GM18873 (cell line): ENCODE results near the gene CHML.

Experiments used
- ATAC-seq: cut with Tn5 transposase; IDR thresholded peaks from one replicate; pipeline ENCODE4 v1.9.1; 2021; ENCODE audit warnings: mild to moderate bottlenecking, moderate library complexity, moderate number of reproducible peaks; ENCODE audit not compliant: unreplicated experiment, low FRiP score

The CHML gene

DNA sequence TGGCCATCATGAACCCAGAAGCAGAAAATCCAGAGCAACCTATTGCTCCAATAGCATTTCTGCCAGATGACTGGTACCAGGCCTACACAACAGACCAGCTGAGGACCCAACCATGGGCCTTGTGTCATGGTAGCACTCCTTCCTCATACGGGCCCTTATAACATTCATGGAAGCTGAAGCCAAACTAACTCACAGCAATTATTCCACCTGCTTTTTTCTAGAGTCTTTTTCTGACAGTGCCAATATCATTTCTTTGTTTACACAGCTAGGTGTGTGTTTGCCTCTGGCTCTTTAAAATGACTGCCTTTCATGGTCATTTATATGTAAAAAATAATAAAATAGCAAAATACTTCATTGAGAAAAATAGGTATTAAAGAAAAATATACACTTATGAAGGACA lies 8.0 kb upstream of the CHML start:
- ATAC-seq: no peak

DNA sequence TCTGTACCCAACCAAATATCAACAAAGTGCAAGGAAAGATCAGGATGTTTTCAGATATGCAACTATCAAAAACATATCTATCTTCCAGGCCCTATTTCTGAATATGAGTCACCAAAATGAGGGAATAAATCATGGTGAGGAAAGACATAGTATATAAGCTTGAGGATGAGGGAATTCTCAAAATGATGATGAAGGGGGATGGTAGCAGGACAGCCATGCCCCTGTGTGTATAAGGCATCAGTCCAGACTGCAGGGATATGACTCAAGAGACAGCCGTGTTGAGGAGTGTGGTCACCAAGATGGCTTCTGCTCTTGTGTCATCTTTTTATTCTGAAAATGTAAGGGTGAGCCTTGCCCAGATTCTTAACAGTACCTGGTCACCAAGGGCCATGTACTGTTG lies 7.5 kb upstream of the CHML start:
- ATAC-seq: no peak

- no peak for ATAC-seq
Measured at GRCh38 chr1:241646201-241646600, 6.0 kb upstream of the CHML start.

GRCh38 chr1:241645199-241645598 lies 5.0 kb upstream of the CHML start:
- ATAC-seq: no peak

DNA sequence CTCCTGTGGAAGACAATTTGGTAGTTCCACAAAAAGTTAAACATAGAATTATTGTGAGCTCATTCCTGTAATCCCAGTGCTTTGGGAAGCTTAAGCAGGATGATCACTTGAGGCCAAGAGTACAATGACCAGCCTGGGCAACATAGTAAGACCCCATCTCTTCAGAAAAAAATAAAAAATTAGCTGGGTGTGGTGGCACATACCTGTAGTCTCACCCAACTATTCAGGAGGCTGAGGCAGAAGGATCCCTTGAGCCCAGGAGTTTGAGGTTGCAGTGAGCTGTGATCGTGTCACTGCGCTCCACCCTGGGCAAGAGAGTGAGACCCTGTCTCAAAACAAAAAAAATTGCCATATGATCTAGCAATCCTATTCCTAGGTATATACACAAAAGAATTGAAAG lies 4.1 kb upstream of the CHML start:
- ATAC-seq: no peak

DNA sequence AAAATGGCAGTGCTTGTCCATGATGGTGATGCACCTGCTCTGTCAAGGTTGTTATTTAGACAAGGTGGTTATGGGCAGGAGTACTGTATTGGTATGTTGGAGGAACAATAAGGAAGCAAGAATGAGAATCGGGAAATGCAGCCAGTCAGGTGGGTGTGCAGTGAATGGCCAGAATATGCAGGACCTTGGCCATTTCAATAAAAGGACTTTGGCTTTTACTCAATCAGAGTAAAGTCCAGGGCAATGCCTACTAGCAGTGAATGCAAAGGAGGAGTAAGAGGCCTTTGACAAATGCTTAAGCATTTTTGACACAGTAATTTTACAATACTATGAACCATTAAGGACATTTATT lies 2.4 kb upstream of the CHML start:
- ATAC-seq: no peak

DNA sequence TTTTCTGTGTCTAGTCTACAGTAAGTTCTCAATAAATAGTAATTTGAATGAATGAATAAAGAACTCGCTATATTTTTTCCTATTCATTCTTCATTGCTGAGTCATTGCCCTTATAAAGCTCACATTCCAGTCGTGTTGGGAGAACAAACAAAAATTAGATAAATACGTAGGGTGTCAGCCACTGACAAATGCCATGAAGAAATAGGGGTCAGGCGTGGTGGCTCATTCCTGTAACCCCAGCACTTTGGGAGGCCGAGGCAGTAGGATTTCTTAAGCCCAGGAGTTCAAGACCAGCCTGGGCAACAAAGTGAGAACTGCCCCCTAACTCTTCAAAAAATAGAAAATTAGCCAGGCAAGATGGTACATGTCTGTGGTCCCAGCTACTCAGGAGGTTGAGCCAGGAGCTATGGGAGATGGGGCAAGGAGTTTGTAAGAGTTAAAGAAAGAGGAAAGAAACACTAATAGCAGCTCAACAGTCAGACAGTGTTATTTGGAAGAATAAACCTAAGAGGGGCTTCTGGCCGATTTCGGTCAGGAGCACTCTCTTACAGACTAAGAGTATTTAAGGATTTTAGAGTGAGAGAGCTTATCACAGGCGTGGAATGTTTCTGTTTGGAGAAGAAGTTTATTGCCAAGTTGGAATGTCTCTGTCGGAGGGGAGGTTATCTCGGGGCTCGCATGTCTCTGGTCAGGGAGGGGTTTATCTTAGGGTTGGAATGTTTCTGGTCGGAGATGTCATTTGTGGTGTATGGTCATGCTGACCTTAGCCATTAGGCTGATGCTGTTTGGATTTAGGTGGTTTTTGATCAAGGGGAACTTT lies 1.8 kb upstream of the CHML start:
- ATAC-seq: no peak

GRCh38 chr1:241640867-241641622 lies 876 bp upstream of the CHML start:
- no peak for ATAC-seq

DNA sequence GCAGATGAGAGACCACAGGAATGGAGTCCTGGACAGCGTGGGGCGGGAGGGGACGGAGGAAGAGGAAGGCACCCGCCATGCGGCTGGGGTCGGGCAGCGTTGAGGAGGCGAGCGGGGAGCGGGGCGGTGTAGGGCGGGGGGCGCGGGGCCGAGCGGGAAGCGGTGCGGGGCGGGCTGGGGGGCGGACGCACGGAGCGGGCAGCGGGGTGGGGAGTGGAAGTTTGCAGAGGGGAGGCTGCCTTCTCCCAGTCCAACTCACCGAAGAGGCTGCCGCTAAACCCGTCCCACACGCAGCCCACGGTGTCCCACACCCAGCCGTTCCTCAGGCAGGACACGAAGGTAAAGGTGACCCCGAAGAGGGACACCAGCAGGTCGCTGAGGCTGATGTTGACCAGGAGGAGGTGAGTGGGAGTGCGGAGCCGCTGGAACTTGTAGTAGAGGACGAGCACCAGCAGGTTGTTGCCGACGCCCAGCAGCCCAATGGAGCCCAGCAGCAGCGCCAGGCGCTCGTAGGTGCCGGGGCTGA lies 483 bp downstream of the CHML start:
- peak; percentile 46 for ATAC-seq

GRCh38 chr1:241638909-241639622 lies 1.1 kb downstream of the CHML start:
- ATAC-seq: no peak

DNA sequence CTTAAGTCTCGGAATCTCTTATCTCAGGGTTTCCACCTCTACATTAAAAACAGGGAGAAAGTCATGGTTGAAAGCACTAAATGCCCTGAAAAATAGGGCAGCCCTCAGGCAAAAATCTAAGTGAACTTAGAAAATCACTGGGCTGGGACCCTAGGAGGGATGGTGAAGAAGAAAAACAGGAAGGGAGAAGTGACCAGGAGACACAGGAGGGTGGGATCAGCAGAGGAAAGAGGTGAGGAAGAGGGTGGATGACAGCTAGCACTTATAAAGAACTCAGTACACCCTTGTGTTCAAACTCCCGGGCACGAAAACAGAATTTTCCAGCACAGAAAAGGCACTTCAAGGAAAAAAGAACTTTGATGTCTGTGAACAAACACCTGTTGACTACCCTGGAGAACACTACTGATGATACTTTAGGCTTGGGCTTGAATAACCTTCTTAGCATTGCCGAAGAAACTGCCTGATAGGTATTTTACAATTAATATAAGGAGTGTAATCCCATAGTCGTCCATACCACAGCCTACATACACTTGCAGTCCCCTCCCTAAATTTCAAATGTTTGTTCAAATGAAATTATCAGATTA lies 2.0 kb downstream of the CHML start:
- ATAC-seq: no peak

DNA sequence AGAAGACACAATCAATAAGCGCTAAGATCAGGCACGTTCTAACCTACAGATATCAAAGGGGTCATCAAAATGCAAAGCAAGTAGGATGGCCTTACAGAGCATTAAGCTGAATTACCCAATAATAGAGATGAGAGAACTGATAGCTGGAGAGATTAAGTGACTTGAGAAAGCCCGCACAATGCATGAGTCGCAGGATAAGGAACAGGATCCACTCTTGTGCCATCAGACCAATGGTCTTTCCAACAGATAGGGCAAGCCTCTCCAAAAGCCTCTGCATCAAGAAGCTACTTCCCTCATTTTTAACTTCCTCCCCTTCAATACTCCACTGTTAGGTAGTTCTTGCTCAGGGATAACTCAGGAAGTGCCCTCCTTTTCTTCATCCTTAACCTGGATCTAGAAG lies 2.6 kb downstream of the CHML start:
- ATAC-seq: no peak

DNA sequence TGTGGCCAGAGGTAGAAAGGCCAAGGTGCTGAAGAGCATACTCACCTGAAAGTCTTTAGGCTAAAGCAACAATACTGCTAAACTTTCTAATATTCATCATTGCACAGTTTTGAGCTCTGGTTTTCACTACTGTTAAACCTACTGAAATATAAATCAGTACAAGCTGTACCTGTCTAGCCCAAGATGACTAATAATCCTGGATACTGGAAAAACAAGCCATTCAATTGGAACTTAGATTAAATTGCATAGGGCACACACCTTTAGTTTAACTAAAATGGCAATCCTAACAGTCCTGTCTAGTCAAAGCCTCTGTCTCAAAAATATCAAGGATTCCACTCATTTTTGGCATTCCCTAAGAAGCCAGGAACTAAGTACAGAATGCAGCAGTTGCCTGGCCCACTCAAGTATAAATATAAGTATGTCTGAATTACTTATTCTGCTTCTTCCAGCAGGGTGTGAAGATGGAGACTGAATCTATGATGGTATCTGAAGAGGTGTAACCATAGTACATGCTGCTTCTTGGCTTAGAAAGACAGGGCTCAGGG lies 3.1 kb downstream of the CHML start:
- no peak for ATAC-seq

- ATAC-seq: no peak
Measured at GRCh38 chr1:241636291-241636690, 3.9 kb downstream of the CHML start.

- no peak for ATAC-seq
Measured at GRCh38 chr1:241635556-241636152, 4.5 kb downstream of the CHML start.

DNA sequence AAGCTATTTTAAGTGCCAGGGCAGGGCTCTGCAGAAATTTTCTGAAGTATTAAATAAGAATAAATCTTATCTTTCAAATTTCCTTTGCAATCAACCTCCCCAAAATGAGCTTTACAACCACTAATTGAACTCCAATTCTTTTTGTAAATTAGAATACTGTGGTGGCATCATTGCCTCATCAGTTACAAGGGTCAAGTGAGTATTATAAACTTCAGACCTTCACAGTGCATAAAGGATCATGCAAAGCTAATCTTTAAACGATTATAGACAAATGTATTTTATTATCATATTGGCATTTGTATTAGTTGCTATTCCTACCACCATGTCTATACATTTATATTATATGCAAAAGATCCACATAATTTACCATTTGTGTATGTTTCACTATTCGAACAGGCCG lies 7.2 kb downstream of the CHML start:
- no peak for ATAC-seq

GRCh38 chr1:241631674-241632073 lies 8.5 kb downstream of the CHML start:
- no peak for ATAC-seq

GRCh38 chr1:241630899-241631298 lies 9.3 kb downstream of the CHML start:
- no peak for ATAC-seq

GRCh38 chr1:241630476-241630875 lies 9.7 kb downstream of the CHML start:
- ATAC-seq: no peak

DNA sequence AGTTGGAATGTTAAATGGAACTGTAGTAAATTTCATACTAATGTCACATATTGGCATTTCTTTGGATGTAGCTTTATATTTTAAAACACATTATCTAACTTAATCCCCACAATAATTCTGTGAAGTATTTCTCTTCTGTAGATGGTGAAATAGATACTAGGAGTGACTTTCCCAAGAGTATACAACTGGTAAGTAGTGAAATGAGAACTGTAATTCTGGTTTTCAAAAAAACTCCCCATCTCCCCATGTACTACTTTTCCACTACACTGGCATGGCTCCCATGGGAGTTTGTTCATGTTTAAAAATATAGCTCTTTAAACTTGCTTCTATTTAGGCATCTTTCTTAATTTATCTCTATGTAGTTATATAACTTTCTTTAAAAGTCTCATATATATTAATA lies 10.2 kb downstream of the CHML start:
- ATAC-seq: no peak
